Measurements from ENCODE around the gene ZBTB40.

DNA sequence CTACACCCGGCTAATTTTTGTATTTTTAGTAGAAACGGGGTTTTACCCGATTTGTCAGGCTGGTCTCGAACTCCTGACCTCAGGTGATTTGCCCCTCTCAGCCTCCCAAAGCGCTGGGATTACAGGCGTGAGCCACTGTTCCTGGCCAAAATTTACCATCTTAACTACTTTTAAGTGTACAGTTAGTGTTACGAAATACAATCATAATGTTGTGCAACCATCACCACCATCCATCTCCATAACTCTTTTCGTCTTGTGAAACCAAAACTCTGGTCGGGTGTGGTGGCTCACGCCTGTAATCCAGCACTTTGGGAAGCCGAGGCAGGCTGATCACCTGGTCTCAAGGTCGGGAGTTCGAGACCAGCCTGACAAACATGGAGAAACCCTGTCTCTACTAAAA, 14.1 kb upstream of the ZBTB40 start:
- TF ChIP-seq, protein P1, sequence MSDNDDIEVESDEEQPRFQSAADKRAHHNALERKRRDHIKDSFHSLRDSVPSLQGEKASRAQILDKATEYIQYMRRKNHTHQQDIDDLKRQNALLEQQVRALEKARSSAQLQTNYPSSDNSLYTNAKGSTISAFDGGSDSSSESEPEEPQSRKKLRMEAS (IDR thresholded peaks at IDR 0.05) = no peak
- TF ChIP-seq CEBPB (IDR thresholded peaks at IDR 0.05; ENCODE audit: low read depth) (no peak), EZH2 (IDR thresholded peaks at IDR 0.05) (no peak), TCF7L2 (IDR thresholded peaks at IDR 0.05; ENCODE audit: borderline replicate concordance, extremely low read depth, insufficient read depth, insufficient read length) (no peak), SP1 (IDR thresholded peaks at IDR 0.05; ENCODE audit: low read depth) (no peak), EGR1 (IDR thresholded peaks at IDR 0.05; ENCODE audit: low read depth) (no peak)
- TF ChIP-seq, protein P2, sequence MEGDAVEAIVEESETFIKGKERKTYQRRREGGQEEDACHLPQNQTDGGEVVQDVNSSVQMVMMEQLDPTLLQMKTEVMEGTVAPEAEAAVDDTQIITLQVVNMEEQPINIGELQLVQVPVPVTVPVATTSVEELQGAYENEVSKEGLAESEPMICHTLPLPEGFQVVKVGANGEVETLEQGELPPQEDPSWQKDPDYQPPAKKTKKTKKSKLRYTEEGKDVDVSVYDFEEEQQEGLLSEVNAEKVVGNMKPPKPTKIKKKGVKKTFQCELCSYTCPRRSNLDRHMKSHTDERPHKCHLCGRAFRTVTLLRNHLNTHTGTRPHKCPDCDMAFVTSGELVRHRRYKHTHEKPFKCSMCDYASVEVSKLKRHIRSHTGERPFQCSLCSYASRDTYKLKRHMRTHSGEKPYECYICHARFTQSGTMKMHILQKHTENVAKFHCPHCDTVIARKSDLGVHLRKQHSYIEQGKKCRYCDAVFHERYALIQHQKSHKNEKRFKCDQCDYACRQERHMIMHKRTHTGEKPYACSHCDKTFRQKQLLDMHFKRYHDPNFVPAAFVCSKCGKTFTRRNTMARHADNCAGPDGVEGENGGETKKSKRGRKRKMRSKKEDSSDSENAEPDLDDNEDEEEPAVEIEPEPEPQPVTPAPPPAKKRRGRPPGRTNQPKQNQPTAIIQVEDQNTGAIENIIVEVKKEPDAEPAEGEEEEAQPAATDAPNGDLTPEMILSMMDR (IDR thresholded peaks at IDR 0.05 in 2 of 3, conservative IDR thresholded peaks at IDR 0.05 in 1 of 3; ENCODE audit: borderline replicate concordance in 1 of 3, insufficient read depth in 1 of 3, low read depth in 2 of 3, low read length in 2 of 3) = no peak

Data from HCT116 (cell line).